HEK293 (cell line): Measurements from ENCODE around the gene RNF10.

ENCODE experiments used
- CTCF ChIP-seq: fragments of 450-650 bp; formaldehyde crosslinking; IDR thresholded peaks from 2 replicates; pipeline ENCODE4 v1.5.1; 2016; ENCODE audit warnings: missing biosample characterization, missing genetic modification characterization
- GLI4 ChIP-seq: fragments of 450-650 bp; formaldehyde crosslinking; IDR thresholded peaks from 2 replicates; pipeline ENCODE4 v1.5.1; 2016; ENCODE audit warnings: missing biosample characterization, missing genetic modification characterization
- KLF16 ChIP-seq: fragments of 450-650 bp; formaldehyde crosslinking; IDR thresholded peaks from 2 replicates; pipeline ENCODE4 v1.5.1; 2017; ENCODE audit warnings: missing biosample characterization, missing genetic modification characterization
- PRDM4 ChIP-seq: fragments of 450-650 bp; formaldehyde crosslinking; IDR thresholded peaks from 2 replicates; pipeline ENCODE4 v1.5.1; 2017; ENCODE audit warnings: missing biosample characterization, missing genetic modification characterization
- ZBTB21 ChIP-seq: fragments of 450-650 bp; formaldehyde crosslinking; IDR thresholded peaks from 2 replicates; pipeline ENCODE4 v1.5.1; 2017; ENCODE audit warnings: missing biosample characterization, missing genetic modification characterization
- ZNF133 ChIP-seq: fragments of 450-650 bp; formaldehyde crosslinking; IDR thresholded peaks from 2 replicates; pipeline ENCODE4 v1.5.1; 2016; ENCODE audit warnings: missing biosample characterization, missing genetic modification characterization
- ZNF138 ChIP-seq: fragments of 450-650 bp; formaldehyde crosslinking; IDR thresholded peaks from 2 replicates; pipeline ENCODE4 v1.5.1; 2016; ENCODE audit warnings: missing biosample characterization, missing genetic modification characterization, borderline replicate concordance
- ZNF354C ChIP-seq: fragments of 450-650 bp; formaldehyde crosslinking; IDR thresholded peaks from 2 replicates; pipeline ENCODE4 v1.5.1; 2016; ENCODE audit warnings: missing biosample characterization, missing genetic modification characterization, low read depth, borderline replicate concordance
- ZNF677 ChIP-seq: fragments of 450-650 bp; IDR thresholded peaks from 2 replicates; pipeline ENCODE4 v1.5.0; 2018; ENCODE audit warnings: missing biosample characterization, mild to moderate bottlenecking, missing genetic modification characterization, moderate library complexity
- ZNF701 ChIP-seq: fragments of 450-650 bp; formaldehyde crosslinking; IDR thresholded peaks from 2 replicates; pipeline ENCODE4 v1.5.1; 2016; ENCODE audit warnings: missing biosample characterization, missing genetic modification characterization
- ZNF704 ChIP-seq: fragments of 450-650 bp; formaldehyde crosslinking; IDR thresholded peaks from 2 replicates; pipeline ENCODE4 v1.5.1; 2016; ENCODE audit warnings: missing biosample characterization, missing genetic modification characterization

- TF ChIP-seq GLI4 (tag by site-specific recombination), result no peak
- no peak for TF ChIP-seq ZNF701
- no peak for TF ChIP-seq ZNF677 (tag by site-specific recombination)
- TF ChIP-seq ZNF354C (tag by site-specific recombination), result no peak
- TF ChIP-seq CTCF (tag by site-specific recombination), result no peak
- no peak for TF ChIP-seq ZBTB21 (tag by site-specific recombination)
- TF ChIP-seq ZNF133 (tag by site-specific recombination), result no peak
- TF ChIP-seq ZNF138, result no peak
- TF ChIP-seq ZNF704 (tag by site-specific recombination), result no peak
- TF ChIP-seq KLF16 (tag by site-specific recombination), result no peak
- no peak for TF ChIP-seq PRDM4 (tag by site-specific recombination)
Observed at GRCh38 chr12:120579179-120579578, 45.0 kb downstream of the RNF10 start.
